GM12892 (cell line): ENCODE measurements around the gene GLIS1.

Source experiments
- POLR2A ChIP-seq: IDR thresholded peaks from 2 replicates; pipeline ENCODE4 v1.6.1; 2011; ENCODE audit warnings: low read depth, low read length, control low read depth
- POLR2AphosphoS5 ChIP-seq: IDR thresholded peaks from 2 replicates; pipeline ENCODE4 v1.6.1; 2011; ENCODE audit warnings: low read depth, low read length, control low read depth
- TAF1 ChIP-seq: IDR thresholded peaks from 2 replicates; pipeline ENCODE4 v1.6.1; 2011; ENCODE audit warnings: low read depth, mild to moderate bottlenecking, control low read depth, low read length, borderline replicate concordance

DNA sequence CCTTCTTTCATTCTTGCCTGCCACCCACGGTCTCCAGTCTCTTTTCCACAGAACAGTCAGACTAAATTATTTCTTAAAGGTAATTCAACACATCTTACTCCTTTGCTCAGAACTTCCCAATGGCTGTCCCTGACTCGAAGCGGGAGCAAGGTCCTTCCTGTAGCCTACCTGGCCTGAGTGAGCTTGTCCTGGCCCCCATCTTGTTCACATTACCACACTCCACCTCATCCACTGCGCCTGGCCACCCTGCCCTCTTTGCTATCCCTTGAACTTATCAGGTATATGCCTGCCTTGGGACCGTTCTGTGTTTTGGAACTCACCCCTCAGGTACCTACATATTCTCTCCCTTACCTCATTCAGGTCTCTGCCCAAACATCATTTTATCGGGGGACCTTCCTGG is 13.3 kb upstream of the GLIS1 start:
- TF ChIP-seq POLR2AphosphoS5, result no peak
- no peak for TF ChIP-seq TAF1
- no peak for TF ChIP-seq POLR2A
